GM18511 (cell line): ENCODE measurements around the gene PREX1.
"Not testable (repeated sequence)": the region's sequence is repeated elsewhere in the genome, so short reads cannot be mapped to it uniquely, and the experiment has no call there.

ENCODE experiments used
- ATAC-seq: cut with Tn5 transposase; IDR thresholded peaks from one replicate; pipeline ENCODE4 v1.9.1; 2021; ENCODE audit warnings: mild to moderate bottlenecking, moderate library complexity; ENCODE audit not compliant: unreplicated experiment

Gene PREX1

GRCh38 chr20:48812600-48813445, 15.0 kb downstream of the PREX1 start:
- ATAC-seq: no peak

- ATAC-seq: not testable (repeated sequence)
These were observed 15.7 kb downstream of the PREX1 start for GRCh38 chr20:48812114-48812513.

- no peak for ATAC-seq
These were observed 18.1 kb downstream of the PREX1 start for GRCh38 chr20:48809673-48810072.

- ATAC-seq: no peak
These were observed 19.3 kb downstream of the PREX1 start for GRCh38 chr20:48808382-48809034.

- no peak for ATAC-seq
These were observed 20.0 kb downstream of the PREX1 start for GRCh38 chr20:48807586-48808381.

GRCh38 chr20:48807051-48807450, 20.7 kb downstream of the PREX1 start:
- ATAC-seq: no peak

GRCh38 chr20:48805716-48806115, 22.1 kb downstream of the PREX1 start:
- ATAC-seq: no peak

GRCh38 chr20:48805286-48805685, 22.5 kb downstream of the PREX1 start:
- ATAC-seq: no peak

GRCh38 chr20:48804300-48804980, 23.4 kb downstream of the PREX1 start:
- ATAC-seq: no peak

- ATAC-seq: no peak
These were observed 24.4 kb downstream of the PREX1 start for GRCh38 chr20:48803176-48804053.

GRCh38 chr20:48802647-48803046, 25.2 kb downstream of the PREX1 start:
- no peak for ATAC-seq

- no peak for ATAC-seq
These were observed 25.6 kb downstream of the PREX1 start for GRCh38 chr20:48802216-48802615.

- no peak for ATAC-seq
These were observed 26.6 kb downstream of the PREX1 start for GRCh38 chr20:48801197-48801596.

GRCh38 chr20:48800177-48800576, 27.6 kb downstream of the PREX1 start:
- no peak for ATAC-seq

GRCh38 chr20:48799328-48800105, 28.3 kb downstream of the PREX1 start:
- no peak for ATAC-seq

- no peak for ATAC-seq
These were observed 29.7 kb downstream of the PREX1 start for GRCh38 chr20:48797850-48798747.

- ATAC-seq: no peak
These were observed 30.4 kb downstream of the PREX1 start for GRCh38 chr20:48797275-48797825.

- ATAC-seq: no peak
These were observed 32.1 kb downstream of the PREX1 start for GRCh38 chr20:48795732-48796131.
